ENCODE measurements around the gene C11orf21. TPM values are rescaled to one million over a fixed set of nuclear protein-coding genes. Genes with fewer than 3 reads are reported as not detected.
A peak's percentile ranks its signal among the peaks of the same experiment; 100 is the strongest.

C11orf21 gene
- total and polyA plus RNA-seq, 12 donors, result 0.04 to 2.1 (median 0.37) TPM

DNA sequence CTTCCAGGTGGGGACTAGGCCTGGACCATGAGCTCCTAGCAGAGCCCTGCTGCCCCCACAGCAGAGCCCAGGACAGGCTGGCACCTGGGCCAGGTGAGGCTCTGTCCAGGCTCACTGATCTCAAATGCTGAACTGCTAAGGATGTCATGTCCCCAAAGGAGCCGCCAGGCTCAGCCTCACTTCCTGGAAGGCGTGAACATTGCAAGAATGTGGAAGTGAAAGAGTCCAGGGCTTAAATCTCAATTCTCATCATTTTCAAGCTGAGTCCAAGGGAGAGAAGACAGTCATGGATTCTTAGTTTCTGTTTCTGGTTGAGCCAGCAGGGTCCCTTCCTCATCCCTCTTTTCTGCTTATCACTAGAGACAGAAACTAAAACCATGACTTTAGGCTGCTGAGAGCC, 36.3 kb downstream of the C11orf21 start:
- Histone ChIP-seq H3K36me3 (replicated peaks in 1 of 2) (no peaks in the 10 kb centered on the region), H3K4me3 (no peak overlapping the region), H3K4me1 (replicated peaks in 1 of 2) (peaks cover 0 to 13% of the 10 kb centered on the region in 2 donors), H3K27me3 (peaks cover 22% of the 10 kb centered on the region), H3K9me3 (replicated peaks in 1 of 3) (no peaks in the 10 kb centered on the region), H3K27ac (peak overlapping the region in 2 of 5 donors; percentile 60 to 82)
- intact Hi-C loops (cut with DNase I), result no loop called here
- TF ChIP-seq, protein P1, sequence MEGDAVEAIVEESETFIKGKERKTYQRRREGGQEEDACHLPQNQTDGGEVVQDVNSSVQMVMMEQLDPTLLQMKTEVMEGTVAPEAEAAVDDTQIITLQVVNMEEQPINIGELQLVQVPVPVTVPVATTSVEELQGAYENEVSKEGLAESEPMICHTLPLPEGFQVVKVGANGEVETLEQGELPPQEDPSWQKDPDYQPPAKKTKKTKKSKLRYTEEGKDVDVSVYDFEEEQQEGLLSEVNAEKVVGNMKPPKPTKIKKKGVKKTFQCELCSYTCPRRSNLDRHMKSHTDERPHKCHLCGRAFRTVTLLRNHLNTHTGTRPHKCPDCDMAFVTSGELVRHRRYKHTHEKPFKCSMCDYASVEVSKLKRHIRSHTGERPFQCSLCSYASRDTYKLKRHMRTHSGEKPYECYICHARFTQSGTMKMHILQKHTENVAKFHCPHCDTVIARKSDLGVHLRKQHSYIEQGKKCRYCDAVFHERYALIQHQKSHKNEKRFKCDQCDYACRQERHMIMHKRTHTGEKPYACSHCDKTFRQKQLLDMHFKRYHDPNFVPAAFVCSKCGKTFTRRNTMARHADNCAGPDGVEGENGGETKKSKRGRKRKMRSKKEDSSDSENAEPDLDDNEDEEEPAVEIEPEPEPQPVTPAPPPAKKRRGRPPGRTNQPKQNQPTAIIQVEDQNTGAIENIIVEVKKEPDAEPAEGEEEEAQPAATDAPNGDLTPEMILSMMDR (IDR thresholded peaks at IDR 0.05), result no peak
- TF ChIP-seq POLR2A (IDR thresholded peaks at IDR 0.05), result no peak
- 55 to 68% (median 56%) methylated on average over 2 of the region's 2 CpGs for WGBS, 4 donors
- DNase-seq, result peak in 2 of 7 donors; percentile 27 to 53

- TF ChIP-seq POLR2A (IDR thresholded peaks at IDR 0.05), result no peak
- TF ChIP-seq, protein P1 (IDR thresholded peaks at IDR 0.05), result no peak
- Histone ChIP-seq H3K27me3 (peaks cover 15% of the 10 kb centered on the region), H3K36me3 (replicated peaks in 1 of 2) (no peaks in the 10 kb centered on the region), H3K4me3 (no peak overlapping the region), H3K4me1 (replicated peaks in 1 of 2) (peaks cover 0 to 4% of the 10 kb centered on the region in 2 donors), H3K27ac (no peak overlapping the region), H3K9me3 (replicated peaks in 1 of 3) (no peaks in the 10 kb centered on the region)
- WGBS, 4 donors, result 79 to 89% (median 84%) methylated on average over 19 to 22 of the region's 22 CpGs
- intact Hi-C loops (cut with DNase I), result no loop called here
- DNase-seq, result peak in 1 of 7 donors; percentile 39
Measured at GRCh38 chr11:2264366-2265053, 37.2 kb downstream of the C11orf21 start.

DNA sequence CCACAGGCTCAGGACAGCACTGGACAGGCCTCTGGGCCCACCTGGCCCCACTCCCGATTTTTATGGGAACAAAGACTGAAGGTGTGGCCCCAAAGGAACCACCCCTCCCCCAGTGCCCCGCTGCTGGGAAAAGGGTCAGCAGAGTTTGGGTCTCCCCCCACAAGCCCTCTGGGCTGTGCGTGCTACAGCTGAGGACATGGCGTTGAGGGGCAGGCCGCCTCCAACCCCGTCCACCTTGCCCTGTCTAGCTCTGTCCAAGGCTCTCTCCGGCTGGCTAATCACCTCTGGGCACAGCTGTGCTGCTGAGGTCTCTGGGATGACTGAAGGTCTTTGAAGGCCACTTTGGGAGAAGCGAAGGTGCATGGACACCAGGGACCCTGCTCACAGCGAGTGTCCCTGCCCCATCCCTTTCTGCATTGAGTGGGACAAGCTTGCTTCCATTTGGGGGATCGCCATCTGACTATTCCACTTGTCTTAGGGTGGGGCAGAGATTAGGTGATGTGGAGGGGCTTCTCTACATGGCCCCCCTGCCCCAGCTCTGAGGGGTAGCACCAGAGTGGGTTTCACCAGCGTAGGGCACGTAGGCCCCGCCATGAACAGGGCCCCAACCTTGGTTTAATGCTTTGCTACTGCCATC, 37.9 kb downstream of the C11orf21 start:
- H3K27me3 ChIP-seq, result peaks cover 14% of the 10 kb centered on the region
- 93 to 96% (median 95%) methylated on average over 10 to 13 of the region's 13 CpGs for WGBS, 4 donors

DNA sequence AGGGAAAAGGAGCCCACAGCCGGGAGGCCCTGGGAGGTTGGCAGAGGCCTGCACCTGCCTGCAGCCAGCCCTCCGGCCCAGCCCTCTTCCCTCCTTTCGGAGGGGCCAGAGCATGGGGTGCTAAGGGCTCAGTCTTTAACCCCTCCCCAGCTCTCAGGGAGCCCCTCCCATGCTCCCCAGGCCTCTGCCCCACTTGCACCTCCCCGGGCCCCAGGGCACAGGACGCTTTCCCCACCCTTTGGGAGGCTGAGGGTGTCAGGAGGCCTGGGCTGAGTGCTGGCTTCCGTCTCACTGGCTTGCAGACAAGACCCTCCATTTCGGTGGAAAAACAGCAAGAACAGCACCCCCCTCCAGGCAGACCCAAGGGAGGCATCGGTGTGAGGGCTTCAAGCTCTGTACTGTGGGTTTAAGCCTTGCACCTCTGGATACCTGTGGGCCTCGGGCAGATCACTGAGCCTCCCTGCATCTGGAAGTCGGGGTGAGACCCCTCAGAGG, 38.6 kb downstream of the C11orf21 start:
- intact Hi-C loops (cut with DNase I), result no loop called here
- Histone ChIP-seq H3K27me3 (peaks cover 7% of the 10 kb centered on the region), H3K4me1 (replicated peaks in 1 of 2) (no peaks in the 10 kb centered on the region), H3K36me3 (replicated peaks in 1 of 2) (no peaks in the 10 kb centered on the region), H3K27ac (no peak overlapping the region), H3K9me3 (replicated peaks in 1 of 3) (no peaks in the 10 kb centered on the region), H3K4me3 (no peak overlapping the region)
- WGBS, 4 donors, result 83 to 94% (median 83%) methylated on average over 3 to 10 of the region's 10 CpGs
- no peak for DNase-seq
- TF ChIP-seq, protein P1 (IDR thresholded peaks at IDR 0.05), result no peak
- TF ChIP-seq POLR2A (IDR thresholded peaks at IDR 0.05), result no peak

More for the DNA sequence above, 37.9 kb downstream of the C11orf21 start:
- Histone ChIP-seq H3K4me1 (replicated peaks in 1 of 2) (no peaks in the 10 kb centered on the region), H3K36me3 (replicated peaks in 1 of 2) (no peaks in the 10 kb centered on the region), H3K4me3 (no peak overlapping the region), H3K27ac (no peak overlapping the region), H3K9me3 (replicated peaks in 1 of 3) (no peaks in the 10 kb centered on the region)
- intact Hi-C loops (cut with DNase I), result no loop called here
- peak in 1 of 7 donors; percentile 15 for DNase-seq
- TF ChIP-seq, protein P1 (IDR thresholded peaks at IDR 0.05), result no peak
- TF ChIP-seq POLR2A (IDR thresholded peaks at IDR 0.05), result no peak

Data from adrenal gland (tissue), 12 donors.